ENCODE data around the gene FILIP1.
"Not testable (repeated sequence)": the region's sequence is repeated elsewhere in the genome, so short reads cannot be mapped to it uniquely, and the experiment has no call there.

Gene FILIP1

GRCh38 chr6:75415804-75416203 is 77.8 kb downstream of the FILIP1 start:
- no peak for DNase-seq

- no peak for DNase-seq
These were observed 79.1 kb downstream of the FILIP1 start for GRCh38 chr6:75414445-75415021.

GRCh38 chr6:75412969-75413662 is 80.5 kb downstream of the FILIP1 start:
- peak in 1 of 2 experiments; percentile 15 for DNase-seq

GRCh38 chr6:75410564-75410963 is 83.0 kb downstream of the FILIP1 start:
- not testable (repeated sequence) for DNase-seq

- DNase-seq: no peak
These were observed 83.7 kb downstream of the FILIP1 start for GRCh38 chr6:75409928-75410327.

- DNase-seq: no peak
These were observed 84.3 kb downstream of the FILIP1 start for GRCh38 chr6:75409286-75409685.

- DNase-seq: no peak
These were observed 90.0 kb downstream of the FILIP1 start for GRCh38 chr6:75403563-75404080.

GRCh38 chr6:75402296-75402695 is 91.3 kb downstream of the FILIP1 start:
- DNase-seq: no peak

GRCh38 chr6:75397656-75398465 is 95.7 kb downstream of the FILIP1 start:
- DNase-seq: no peak

- no peak for DNase-seq
These were observed 96.4 kb downstream of the FILIP1 start for GRCh38 chr6:75397171-75397570.

GRCh38 chr6:75396005-75396800 is 97.4 kb downstream of the FILIP1 start:
- no peak for DNase-seq

- DNase-seq: no peak
These were observed 99.8 kb downstream of the FILIP1 start for GRCh38 chr6:75393806-75394205.

GRCh38 chr6:75391276-75391675 is 102.3 kb downstream of the FILIP1 start:
- no peak for DNase-seq

- no peak for DNase-seq
These were observed 107.4 kb downstream of the FILIP1 start for GRCh38 chr6:75386050-75386770.

GRCh38 chr6:75384116-75384515 is 109.5 kb downstream of the FILIP1 start:
- DNase-seq: no peak

GRCh38 chr6:75382634-75382900 is 111.0 kb downstream of the FILIP1 start:
- DNase-seq: no peak

- DNase-seq: no peak
These were observed 111.5 kb downstream of the FILIP1 start for GRCh38 chr6:75381877-75382633.

- DNase-seq: no peak
These were observed 114.1 kb downstream of the FILIP1 start for GRCh38 chr6:75379536-75379935.

GRCh38 chr6:75378101-75378500 is 115.5 kb downstream of the FILIP1 start:
- no peak for DNase-seq

- peak in 1 of 2 experiments; percentile 39 for DNase-seq
These were observed 116.2 kb downstream of the FILIP1 start for GRCh38 chr6:75377386-75377785.

- no peak for DNase-seq
These were observed 117.1 kb downstream of the FILIP1 start for GRCh38 chr6:75376347-75377024.

Measured in NCI-H1930 (cell line).